Lower lobe of right lung (tissue), 2 donors: ENCODE data around the gene TM4SF20. TPM values are rescaled to one million over a fixed set of nuclear protein-coding genes. Genes with fewer than 3 reads are reported as not detected.
"Not testable (repeated sequence)": the region's sequence is repeated elsewhere in the genome, so short reads cannot be mapped to it uniquely, and the experiment has no call there.

Experiments
- ATAC-seq, 2 donors: fragments of 200-7000 bp; cut with Tn5 transposase; one replicate each; pipeline ENCODE4 v1.9.1; 2020 to 2022; ENCODE audit warnings: mild to moderate bottlenecking in 2 of 2, moderate library complexity in 2 of 2
- DNase-seq: peaks from one replicate; pipeline ENCODE4 v3.0.0-alpha.2; 2020
- H3K27ac ChIP-seq: fragments of 200-600 bp; one replicate; pipeline ENCODE4 v1.8.0; 2022
- H3K27me3 ChIP-seq: fragments of 200-600 bp; one replicate; pipeline ENCODE4 v1.8.0; 2022; ENCODE audit warnings: low read depth
- H3K36me3 ChIP-seq: fragments of 200-600 bp; one replicate; pipeline ENCODE4 v1.8.0; 2022; ENCODE audit warnings: mild to moderate bottlenecking
- H3K4me1 ChIP-seq: fragments of 200-600 bp; one replicate; pipeline ENCODE4 v1.8.0; 2022
- H3K4me3 ChIP-seq: fragments of 200-600 bp; one replicate; pipeline ENCODE4 v1.8.0; 2022; ENCODE audit warnings: mild to moderate bottlenecking
- H3K9me3 ChIP-seq: fragments of 200-600 bp; one replicate; pipeline ENCODE4 v1.8.0; 2022
- intact Hi-C: fragments of 100-400 bp; cut with DNase I; formaldehyde crosslinking; loops from one replicate; pipeline ENCODE4 v1.11.0; 2022
- total RNA-seq: library from RNA; stranded (reverse); fragmentation: NEBNext Ultra II Directional; extraction: Animal tissue kit (Norgen Biotek cat#: 25700); gene quantifications from one replicate; pipeline ENCODE4 v1.2.1, GENCODE V29; 2021
- TF ChIP-seq, protein P1 (sequence below): fragments of 200-600 bp; IDR thresholded peaks from one replicate; pipeline ENCODE4 v1.8.0; 2022; ENCODE audit warnings: antibody characterized with exemption, mild to moderate bottlenecking
- donor health status: DM: no; HTN: yes; CAD: no; lungs with severe emphysema.

The TM4SF20 gene
- total RNA-seq, 1 donor from 2014 or later, result not detected

DNA sequence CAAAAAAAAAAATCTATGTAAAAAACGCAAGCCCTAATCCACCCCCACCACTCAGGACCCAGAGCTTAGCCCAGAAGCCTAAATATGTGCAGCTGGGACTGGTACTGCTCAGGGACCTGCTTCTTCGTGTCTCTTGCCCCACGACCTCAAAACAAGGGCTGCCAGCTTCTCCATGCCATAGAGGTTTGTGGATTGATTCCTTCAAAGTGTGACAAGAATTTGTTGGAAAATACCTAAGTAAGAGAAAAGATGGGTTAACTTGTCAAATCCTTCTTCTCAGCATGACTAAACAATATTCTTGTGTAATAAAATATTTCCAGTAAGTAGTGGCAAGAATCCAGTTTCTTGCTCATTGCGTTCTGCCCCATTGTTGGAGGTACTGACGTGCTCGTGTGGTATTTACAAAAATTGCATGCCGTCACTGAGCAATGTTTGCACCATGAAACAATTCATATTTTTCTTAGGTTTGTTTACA is 9.5 kb upstream of the TM4SF20 start:
- Histone ChIP-seq H3K36me3 (no peaks in the 10 kb centered on the region), H3K27ac (no peak overlapping the region), H3K4me3 (no peak overlapping the region), H3K9me3 (no peaks in the 10 kb centered on the region), H3K4me1 (no peaks in the 10 kb centered on the region), H3K27me3 (no peaks in the 10 kb centered on the region)
- no peak for DNase-seq
- no peak for ATAC-seq
- TF ChIP-seq, protein P1, sequence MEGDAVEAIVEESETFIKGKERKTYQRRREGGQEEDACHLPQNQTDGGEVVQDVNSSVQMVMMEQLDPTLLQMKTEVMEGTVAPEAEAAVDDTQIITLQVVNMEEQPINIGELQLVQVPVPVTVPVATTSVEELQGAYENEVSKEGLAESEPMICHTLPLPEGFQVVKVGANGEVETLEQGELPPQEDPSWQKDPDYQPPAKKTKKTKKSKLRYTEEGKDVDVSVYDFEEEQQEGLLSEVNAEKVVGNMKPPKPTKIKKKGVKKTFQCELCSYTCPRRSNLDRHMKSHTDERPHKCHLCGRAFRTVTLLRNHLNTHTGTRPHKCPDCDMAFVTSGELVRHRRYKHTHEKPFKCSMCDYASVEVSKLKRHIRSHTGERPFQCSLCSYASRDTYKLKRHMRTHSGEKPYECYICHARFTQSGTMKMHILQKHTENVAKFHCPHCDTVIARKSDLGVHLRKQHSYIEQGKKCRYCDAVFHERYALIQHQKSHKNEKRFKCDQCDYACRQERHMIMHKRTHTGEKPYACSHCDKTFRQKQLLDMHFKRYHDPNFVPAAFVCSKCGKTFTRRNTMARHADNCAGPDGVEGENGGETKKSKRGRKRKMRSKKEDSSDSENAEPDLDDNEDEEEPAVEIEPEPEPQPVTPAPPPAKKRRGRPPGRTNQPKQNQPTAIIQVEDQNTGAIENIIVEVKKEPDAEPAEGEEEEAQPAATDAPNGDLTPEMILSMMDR, result no peak
- intact Hi-C loops, result no loop called here

DNA sequence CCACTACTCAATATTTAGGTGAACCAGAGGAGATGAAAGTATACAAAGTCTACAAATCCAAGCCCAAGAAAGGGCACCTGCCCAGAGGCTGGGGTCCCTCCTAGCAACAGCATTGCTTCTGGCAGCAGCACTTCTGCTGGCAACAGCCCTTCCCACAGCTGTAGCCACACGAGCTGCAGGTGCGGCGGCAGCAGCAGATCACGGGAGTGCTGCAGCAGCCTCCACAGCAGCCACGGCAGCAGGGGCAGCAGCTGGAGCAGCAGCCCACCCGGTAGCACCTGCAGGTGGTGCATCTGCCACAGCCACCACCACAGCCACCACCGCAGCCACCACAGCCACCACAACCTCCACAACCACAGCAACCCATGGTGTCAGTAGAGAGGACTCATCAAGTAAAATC is 8.5 kb upstream of the TM4SF20 start, which contains the start of gene SCYGR1:
Gene SCYGR1 (minus strand): TSS at position 367 of the 400 bp plus-strand sequence. CDS start 0 bp downstream, at position 367.
- H3K4me3 ChIP-seq, H3K36me3 ChIP-seq, DNase-seq, H3K4me1 ChIP-seq, ATAC-seq, H3K27ac ChIP-seq, intact Hi-C loops, H3K27me3 ChIP-seq, H3K9me3 ChIP-seq: not testable (repeated sequence)

DNA sequence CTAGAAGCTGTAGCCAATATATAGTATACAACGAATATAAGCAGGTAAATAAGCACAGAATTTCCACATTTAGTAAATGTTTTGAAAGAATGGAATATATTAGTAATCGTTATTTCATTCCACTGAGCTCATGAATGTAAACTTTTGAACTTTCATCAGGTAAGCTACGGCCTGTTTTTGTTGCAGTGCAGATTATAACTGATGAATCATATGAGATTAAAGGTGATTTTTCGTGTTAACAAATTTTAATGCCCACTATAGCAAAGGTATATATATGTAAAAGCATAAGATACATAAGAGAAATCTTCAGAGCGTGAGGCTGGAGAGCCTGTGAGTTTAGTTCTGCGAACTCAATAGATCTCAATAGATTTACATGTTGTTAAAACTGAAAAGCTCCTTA is 7.5 kb upstream of the TM4SF20 start:
- Histone ChIP-seq H3K27me3 (no peaks in the 10 kb centered on the region), H3K36me3 (no peaks in the 10 kb centered on the region), H3K27ac (no peak overlapping the region), H3K9me3 (no peaks in the 10 kb centered on the region), H3K4me1 (no peaks in the 10 kb centered on the region), H3K4me3 (no peak overlapping the region)
- TF ChIP-seq, protein P1, result no peak
- DNase-seq (no peak), ATAC-seq (no peak)
- intact Hi-C loops, result no loop called here

DNA sequence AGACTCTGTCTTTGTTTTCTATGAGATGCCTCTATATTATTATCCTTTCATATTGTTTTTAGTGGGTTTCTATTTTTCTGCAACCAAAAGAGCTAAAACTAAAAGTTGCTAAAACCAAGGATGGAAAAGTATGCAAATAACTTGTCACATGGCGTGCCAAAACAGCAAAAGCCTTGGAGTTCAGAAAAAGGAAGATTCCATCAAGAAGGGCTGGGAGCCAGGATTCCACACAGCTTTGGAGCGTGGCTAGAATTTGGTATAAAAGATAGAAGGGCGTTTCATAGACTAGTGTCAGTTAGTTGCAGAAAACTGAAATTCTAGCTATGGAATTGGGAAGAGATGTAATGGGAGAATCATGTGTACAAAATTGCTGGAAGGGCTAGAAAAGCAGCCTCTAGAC is 4.6 kb upstream of the TM4SF20 start:
- intact Hi-C loops, result no loop called here
- ATAC-seq (no peak), DNase-seq (no peak)
- no peak overlapping the region for H3K4me3 ChIP-seq
- TF ChIP-seq, protein P1, result no peak
- no peaks in the 10 kb centered on the region for H3K36me3 ChIP-seq
- H3K27ac ChIP-seq, result no peak overlapping the region
- no peaks in the 10 kb centered on the region for H3K9me3 ChIP-seq
- H3K27me3 ChIP-seq, result no peaks in the 10 kb centered on the region
- H3K4me1 ChIP-seq, result no peaks in the 10 kb centered on the region

DNA sequence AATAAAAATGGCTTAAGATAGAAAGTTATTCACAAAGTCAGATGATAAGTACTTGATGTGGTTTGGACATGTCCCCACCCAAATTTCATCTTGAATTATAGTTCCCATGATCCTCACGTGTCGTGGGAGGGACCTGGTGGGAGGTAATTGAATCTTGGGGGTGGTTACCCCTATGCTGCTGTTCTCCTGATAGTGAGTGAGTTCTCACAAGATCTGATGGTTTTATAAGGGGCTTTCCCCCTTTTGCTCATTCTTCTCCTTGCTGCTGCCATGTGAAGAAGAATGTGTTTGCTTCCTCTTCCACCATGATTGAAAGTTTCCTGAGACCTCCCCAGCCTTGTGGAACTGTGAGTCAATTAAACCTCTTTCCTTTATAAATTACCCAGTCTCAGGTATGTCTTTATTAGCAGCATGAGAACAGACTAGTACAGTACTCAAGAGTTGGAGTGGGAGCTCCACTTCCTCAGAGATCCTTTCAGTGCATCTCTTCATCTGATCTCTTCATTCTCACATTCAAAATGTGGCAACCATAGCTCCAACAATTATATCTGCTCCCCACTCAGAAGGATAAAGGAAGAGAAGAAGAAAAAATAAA is 3.2 kb upstream of the TM4SF20 start:
- H3K4me1 ChIP-seq, H3K36me3 ChIP-seq, intact Hi-C loops, H3K9me3 ChIP-seq, DNase-seq, H3K27ac ChIP-seq, H3K4me3 ChIP-seq, H3K27me3 ChIP-seq, ATAC-seq: not testable (repeated sequence)

DNA sequence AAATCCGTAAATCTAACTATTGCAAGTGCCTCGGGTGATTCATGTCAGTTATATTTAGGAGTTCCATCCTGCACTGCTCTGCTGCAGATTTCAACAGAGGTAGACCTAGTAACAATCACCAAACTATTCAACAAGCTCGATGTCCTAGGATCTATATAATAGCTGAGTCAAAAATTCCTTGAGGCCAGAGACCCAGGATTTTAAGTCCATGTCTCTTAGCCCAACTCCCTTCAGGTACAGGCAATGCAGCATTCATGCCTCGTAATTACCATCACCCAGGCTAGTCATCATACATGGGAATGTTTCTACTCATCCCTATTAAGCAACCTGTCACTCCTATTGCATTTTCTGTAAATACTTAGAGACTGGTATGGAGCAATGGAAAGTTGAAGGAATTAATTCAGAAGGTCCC is 729 bp downstream of the TM4SF20 start:
- H3K36me3 ChIP-seq, result no peaks in the 10 kb centered on the region
- H3K27me3 ChIP-seq, result no peaks in the 10 kb centered on the region
- no peaks in the 10 kb centered on the region for H3K4me1 ChIP-seq
- DNase-seq, result no peak
- H3K9me3 ChIP-seq, result no peaks in the 10 kb centered on the region
- no peak for ATAC-seq
- H3K27ac ChIP-seq, result no peak overlapping the region
- no peak overlapping the region for H3K4me3 ChIP-seq
- intact Hi-C loops, result no loop called here
- TF ChIP-seq, protein P1, result no peak
